Measurements from ENCODE around the gene PBX1.

The PBX1 gene

GRCh38 chr1:164735315-164736052 lies 176.5 kb downstream of the PBX1 start:
- DNase-seq (ENCODE audit: extremely low read depth, low read depth): no peak
- H3K4me3 ChIP-seq (replicated peaks; ENCODE audit: low read depth, low read length): no peak overlapping the region
- no peak for TF ChIP-seq CTCF (IDR thresholded peaks at IDR 0.05; ENCODE audit: low read depth, low read length, missing control alignments)

GRCh38 chr1:164736137-164736536 lies 177.2 kb downstream of the PBX1 start:
- no peak for DNase-seq (ENCODE audit: extremely low read depth, low read depth)
- no peak for TF ChIP-seq CTCF (IDR thresholded peaks at IDR 0.05; ENCODE audit: low read depth, low read length, missing control alignments)
- no peak overlapping the region for H3K4me3 ChIP-seq (replicated peaks; ENCODE audit: low read depth, low read length)

GRCh38 chr1:164739189-164739588 lies 180.2 kb downstream of the PBX1 start:
- H3K4me3 ChIP-seq (replicated peaks; ENCODE audit: low read depth, low read length): no peak overlapping the region
- no peak for DNase-seq (ENCODE audit: extremely low read depth, low read depth)
- TF ChIP-seq CTCF (IDR thresholded peaks at IDR 0.05; ENCODE audit: low read depth, low read length, missing control alignments): no peak

GRCh38 chr1:164740000-164740526 lies 181.1 kb downstream of the PBX1 start:
- no peak for TF ChIP-seq CTCF (IDR thresholded peaks at IDR 0.05; ENCODE audit: low read depth, low read length, missing control alignments)
- DNase-seq (ENCODE audit: extremely low read depth, low read depth): no peak

GRCh38 chr1:164742745-164743144 lies 183.8 kb downstream of the PBX1 start:
- DNase-seq (ENCODE audit: extremely low read depth, low read depth): no peak
- no peak overlapping the region for H3K4me3 ChIP-seq (replicated peaks; ENCODE audit: low read depth, low read length)
- no peak for TF ChIP-seq CTCF (IDR thresholded peaks at IDR 0.05; ENCODE audit: low read depth, low read length, missing control alignments)

More at GRCh38 chr1:164740000-164740526, 181.1 kb downstream of the PBX1 start:
- no peak overlapping the region for H3K4me3 ChIP-seq (replicated peaks; ENCODE audit: low read depth, low read length)

GRCh38 chr1:164743976-164744375 lies 185.0 kb downstream of the PBX1 start:
- no peak for TF ChIP-seq CTCF (IDR thresholded peaks at IDR 0.05; ENCODE audit: low read depth, low read length, missing control alignments)

More at GRCh38 chr1:164743976-164744375, 185.0 kb downstream of the PBX1 start:
- DNase-seq (ENCODE audit: extremely low read depth, low read depth): no peak
- no peak overlapping the region for H3K4me3 ChIP-seq (replicated peaks; ENCODE audit: low read depth, low read length)

Measured in HFF-Myc (cell line).